OCI-M2 (cell line): ENCODE data around the gene ZNF568.

ENCODE experiments used
- DNase-seq: peaks from one replicate; lab custom pipeline; 2025; ENCODE audit not compliant: unreplicated experiment; lab: John Stamatoyannopoulos, UW

Gene ZNF568

GRCh38 chr19:36997843-36998235 lies 81.7 kb downstream of the ZNF568 start:
- DNase-seq = no peak

- DNase-seq = no peak
These were observed 83.2 kb downstream of the ZNF568 start for GRCh38 chr19:36999313-36999712.

- DNase-seq = no peak
These were observed 91.6 kb downstream of the ZNF568 start for GRCh38 chr19:37007587-37008220.

GRCh38 chr19:37009871-37010270 lies 93.7 kb downstream of the ZNF568 start:
- DNase-seq = no peak

- no peak for DNase-seq
These were observed 96.1 kb downstream of the ZNF568 start for GRCh38 chr19:37012093-37012745.

GRCh38 chr19:37014456-37014855 lies 98.3 kb downstream of the ZNF568 start:
- no peak for DNase-seq

GRCh38 chr19:37045140-37045539 lies 129.0 kb downstream of the ZNF568 start:
- DNase-seq = no peak
